22Rv1 (cell line): ENCODE results near the gene RPS29.

Source experiments
- ZFX ChIP-seq: fragments of 450-650 bp; IDR thresholded peaks from 2 replicates; pipeline ENCODE4 v1.6.1; 2017; ENCODE audit warnings: antibody characterized with exemption, borderline replicate concordance
- TF ChIP-seq, protein P1 (sequence below): fragments of 450-650 bp; IDR thresholded peaks from 2 replicates; pipeline ENCODE4 v1.5.1; 2017; ENCODE audit warnings: mild to moderate bottlenecking

DNA sequence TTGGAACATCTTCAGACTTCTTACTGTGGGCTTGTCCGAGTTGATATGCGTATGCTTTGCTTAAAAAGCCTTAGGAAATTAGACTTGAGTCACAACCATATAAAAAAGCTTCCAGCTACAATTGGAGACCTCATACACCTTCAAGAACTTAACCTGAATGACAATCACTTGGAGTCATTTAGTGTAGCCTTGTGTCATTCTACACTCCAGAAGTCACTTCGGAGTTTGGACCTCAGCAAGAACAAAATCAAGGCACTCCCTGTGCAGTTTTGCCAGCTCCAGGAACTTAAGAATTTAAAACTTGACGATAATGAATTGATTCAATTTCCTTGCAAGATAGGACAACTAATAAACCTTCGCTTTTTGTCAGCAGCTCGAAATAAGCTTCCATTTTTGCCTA lies 21.4 kb upstream of the RPS29 start:
- TF ChIP-seq, protein P1, sequence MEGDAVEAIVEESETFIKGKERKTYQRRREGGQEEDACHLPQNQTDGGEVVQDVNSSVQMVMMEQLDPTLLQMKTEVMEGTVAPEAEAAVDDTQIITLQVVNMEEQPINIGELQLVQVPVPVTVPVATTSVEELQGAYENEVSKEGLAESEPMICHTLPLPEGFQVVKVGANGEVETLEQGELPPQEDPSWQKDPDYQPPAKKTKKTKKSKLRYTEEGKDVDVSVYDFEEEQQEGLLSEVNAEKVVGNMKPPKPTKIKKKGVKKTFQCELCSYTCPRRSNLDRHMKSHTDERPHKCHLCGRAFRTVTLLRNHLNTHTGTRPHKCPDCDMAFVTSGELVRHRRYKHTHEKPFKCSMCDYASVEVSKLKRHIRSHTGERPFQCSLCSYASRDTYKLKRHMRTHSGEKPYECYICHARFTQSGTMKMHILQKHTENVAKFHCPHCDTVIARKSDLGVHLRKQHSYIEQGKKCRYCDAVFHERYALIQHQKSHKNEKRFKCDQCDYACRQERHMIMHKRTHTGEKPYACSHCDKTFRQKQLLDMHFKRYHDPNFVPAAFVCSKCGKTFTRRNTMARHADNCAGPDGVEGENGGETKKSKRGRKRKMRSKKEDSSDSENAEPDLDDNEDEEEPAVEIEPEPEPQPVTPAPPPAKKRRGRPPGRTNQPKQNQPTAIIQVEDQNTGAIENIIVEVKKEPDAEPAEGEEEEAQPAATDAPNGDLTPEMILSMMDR = no peak
- no peak for TF ChIP-seq ZFX
